Eye (tissue), 1 donor: ENCODE measurements around the gene PARM1.

Experiments
- DNase-seq: peaks from one replicate; pipeline ENCODE4 v3.0.0-alpha.2; 2015

The PARM1 gene

GRCh38 chr4:74942918-74943253 is 10.0 kb downstream of the PARM1 start:
- no peak for DNase-seq

GRCh38 chr4:74944354-74944793 is 11.5 kb downstream of the PARM1 start:
- DNase-seq = no peak

GRCh38 chr4:74946196-74946595 is 13.3 kb downstream of the PARM1 start:
- no peak for DNase-seq

GRCh38 chr4:74947798-74948197 is 14.9 kb downstream of the PARM1 start:
- no peak for DNase-seq

- DNase-seq = no peak
Observed at GRCh38 chr4:74948236-74948635, 15.3 kb downstream of the PARM1 start.

GRCh38 chr4:74950200-74950599 is 17.3 kb downstream of the PARM1 start:
- no peak for DNase-seq

GRCh38 chr4:74950882-74951281 is 18.0 kb downstream of the PARM1 start:
- DNase-seq = no peak

GRCh38 chr4:74953647-74954046 is 20.7 kb downstream of the PARM1 start:
- DNase-seq = no peak

GRCh38 chr4:74958881-74959280 is 26.0 kb downstream of the PARM1 start:
- no peak for DNase-seq

- no peak for DNase-seq
Observed at GRCh38 chr4:74961230-74961629, 28.3 kb downstream of the PARM1 start.

- DNase-seq = no peak
Observed at GRCh38 chr4:74962584-74962983, 29.7 kb downstream of the PARM1 start.

- no peak for DNase-seq
Observed at GRCh38 chr4:74964311-74964710, 31.4 kb downstream of the PARM1 start.

GRCh38 chr4:74967324-74967723 is 34.4 kb downstream of the PARM1 start:
- no peak for DNase-seq

GRCh38 chr4:74968456-74969164 is 35.7 kb downstream of the PARM1 start:
- no peak for DNase-seq

GRCh38 chr4:74969507-74970474 is 36.9 kb downstream of the PARM1 start:
- DNase-seq = peak; percentile 13

GRCh38 chr4:74970577-74970976 is 37.7 kb downstream of the PARM1 start:
- no peak for DNase-seq

GRCh38 chr4:74971862-74972261 is 38.9 kb downstream of the PARM1 start:
- no peak for DNase-seq

- no peak for DNase-seq
Observed at GRCh38 chr4:74975082-74975481, 42.2 kb downstream of the PARM1 start.

- DNase-seq = no peak
Observed at GRCh38 chr4:74975848-74976824, 43.2 kb downstream of the PARM1 start.

GRCh38 chr4:74982546-74983252 is 49.8 kb downstream of the PARM1 start:
- no peak for DNase-seq

- DNase-seq = no peak
Observed at GRCh38 chr4:74983253-74983635, 50.3 kb downstream of the PARM1 start.

- DNase-seq = peak; percentile 14
Observed at GRCh38 chr4:74990276-74990875, 57.5 kb downstream of the PARM1 start.
